Measurements from ENCODE around the gene METTL25. TPM values are rescaled to one million over a fixed set of nuclear protein-coding genes. Genes with fewer than 3 reads are reported as not detected.

METTL25 gene
- total RNA-seq, 1 donor from 2014 or later, result 8.9 TPM

- peaks cover 37% of the 10 kb centered on the region for H3K27me3 Mint-ChIP-seq (ENCODE audit: low read depth)
- no peak for TF ChIP-seq CTCF (IDR thresholded peaks at IDR 0.05)
- H3K4me1 Mint-ChIP-seq (ENCODE audit: low read depth), result no peaks in the 10 kb centered on the region
- H3K27ac Mint-ChIP-seq (ENCODE audit: unreplicated experiment), result no peak overlapping the region
- H3K36me3 Mint-ChIP-seq (ENCODE audit: low read depth), result no peaks in the 10 kb centered on the region
- no peak overlapping the region for H3K4me3 Mint-ChIP-seq (ENCODE audit: unreplicated experiment)
- no peak for DNase-seq (ENCODE audit: low spot score)
- H3K9me3 Mint-ChIP-seq (ENCODE audit: low read depth), result no peaks in the 10 kb centered on the region
Measured at GRCh38 chr12:82505150-82505549, 146.8 kb downstream of the METTL25 start.

DNA sequence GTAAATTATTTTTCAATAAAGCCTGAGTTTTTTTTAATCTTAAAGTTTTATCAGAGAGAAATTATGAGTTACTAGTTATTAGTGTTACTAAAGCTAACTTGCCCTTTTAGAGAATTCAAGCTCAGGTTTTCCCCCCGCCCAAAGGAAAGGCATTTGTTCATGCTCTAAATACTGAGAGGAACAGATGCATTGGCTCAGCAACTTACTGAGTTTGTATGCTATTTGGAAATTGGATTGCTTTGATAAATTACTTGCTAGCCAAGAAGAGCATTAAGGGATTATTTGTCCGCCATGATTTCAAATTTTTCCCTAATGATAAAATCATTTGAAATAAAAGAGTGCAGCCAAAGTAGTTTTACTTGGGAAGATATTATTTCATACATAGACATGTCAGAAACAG lies 149.4 kb downstream of the METTL25 start:
- Mint-ChIP-seq H3K9me3 (ENCODE audit: low read depth) (no peaks in the 10 kb centered on the region), H3K36me3 (ENCODE audit: low read depth) (no peaks in the 10 kb centered on the region), H3K4me3 (ENCODE audit: unreplicated experiment) (no peak overlapping the region), H3K27ac (ENCODE audit: unreplicated experiment) (no peak overlapping the region), H3K27me3 (ENCODE audit: low read depth) (peaks cover 24% of the 10 kb centered on the region), H3K4me1 (ENCODE audit: low read depth) (no peaks in the 10 kb centered on the region)
- no peak for DNase-seq (ENCODE audit: low spot score)
- TF ChIP-seq CTCF (IDR thresholded peaks at IDR 0.05), result no peak

DNA sequence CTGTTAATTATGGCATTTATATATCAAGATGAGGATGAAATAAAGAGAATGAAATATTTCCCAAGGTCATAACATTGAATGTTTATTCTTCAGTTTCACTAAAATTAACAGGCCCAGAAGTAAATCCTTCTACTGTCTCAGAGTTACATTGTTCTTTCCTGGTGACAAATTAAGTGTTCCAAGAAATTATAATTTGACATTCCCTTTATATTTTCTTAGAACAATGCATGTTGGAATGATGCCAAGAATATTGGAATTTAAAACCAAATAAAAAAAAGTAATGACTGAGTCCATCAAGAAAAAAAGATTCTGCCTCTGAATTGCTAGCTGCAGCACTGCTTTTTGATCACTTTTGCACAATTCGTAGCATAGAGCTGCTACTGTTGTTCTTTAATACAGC lies 152.1 kb downstream of the METTL25 start:
- Mint-ChIP-seq H3K9me3 (ENCODE audit: low read depth) (no peaks in the 10 kb centered on the region), H3K4me3 (ENCODE audit: unreplicated experiment) (no peak overlapping the region), H3K4me1 (ENCODE audit: low read depth) (no peaks in the 10 kb centered on the region), H3K36me3 (ENCODE audit: low read depth) (no peaks in the 10 kb centered on the region), H3K27ac (ENCODE audit: unreplicated experiment) (no peak overlapping the region), H3K27me3 (ENCODE audit: low read depth) (peaks cover 8% of the 10 kb centered on the region)
- DNase-seq (ENCODE audit: low spot score), result no peak
- TF ChIP-seq CTCF (IDR thresholded peaks at IDR 0.05), result no peak

DNA sequence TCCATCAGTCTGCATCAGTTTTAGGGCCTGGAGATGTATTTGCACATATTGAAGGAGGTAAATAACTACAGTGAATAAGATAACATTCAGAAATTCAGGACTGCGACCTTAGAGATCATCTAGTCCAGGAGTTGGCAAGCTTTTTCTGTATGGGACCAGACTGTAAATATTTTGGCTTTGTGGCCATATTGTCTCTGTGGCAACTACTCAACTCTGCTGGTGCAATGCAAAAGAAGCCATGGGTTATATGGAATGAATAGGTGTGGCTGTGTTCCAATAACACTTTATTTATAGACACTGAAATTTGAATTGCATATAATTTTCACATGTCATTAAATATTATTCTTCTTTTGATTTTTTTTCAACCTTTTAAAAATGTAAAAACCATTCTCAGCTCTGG lies 156.6 kb downstream of the METTL25 start:
- no peak for DNase-seq (ENCODE audit: low spot score)
- no peak for TF ChIP-seq CTCF (IDR thresholded peaks at IDR 0.05)
- Mint-ChIP-seq H3K9me3 (ENCODE audit: low read depth) (no peaks in the 10 kb centered on the region), H3K27me3 (ENCODE audit: low read depth) (no peaks in the 10 kb centered on the region), H3K4me1 (ENCODE audit: low read depth) (no peaks in the 10 kb centered on the region), H3K36me3 (ENCODE audit: low read depth) (no peaks in the 10 kb centered on the region), H3K4me3 (ENCODE audit: unreplicated experiment) (no peak overlapping the region), H3K27ac (ENCODE audit: unreplicated experiment) (no peak overlapping the region)

GRCh38 chr12:82515652-82516051 lies 157.3 kb downstream of the METTL25 start:
- Mint-ChIP-seq H3K4me1 (ENCODE audit: low read depth) (no peaks in the 10 kb centered on the region), H3K27ac (ENCODE audit: unreplicated experiment) (no peak overlapping the region), H3K36me3 (ENCODE audit: low read depth) (no peaks in the 10 kb centered on the region), H3K4me3 (ENCODE audit: unreplicated experiment) (no peak overlapping the region), H3K9me3 (ENCODE audit: low read depth) (no peaks in the 10 kb centered on the region), H3K27me3 (ENCODE audit: low read depth) (no peaks in the 10 kb centered on the region)
- DNase-seq (ENCODE audit: low spot score), result no peak
- no peak for TF ChIP-seq CTCF (IDR thresholded peaks at IDR 0.05)

All from chondrocyte (in vitro differentiated cells).